Left ventricle myocardium inferior (tissue), 1 donor: Measurements from ENCODE around the gene HNRNPR. TPM values are rescaled to one million over a fixed set of nuclear protein-coding genes. Genes with fewer than 3 reads are reported as not detected.

Source experiments
- DNase-seq: peaks from one replicate; pipeline ENCODE4 v3.0.0-alpha.2; 2020
- H3K27ac ChIP-seq: fragments of 200-600 bp; replicated peaks from 2 replicates; pipeline ENCODE4 v1.8.0; 2021
- H3K27me3 ChIP-seq: fragments of 200-600 bp; 2 replicates; pipeline ENCODE4 v1.8.0; 2021; ENCODE audit warnings: low read depth
- H3K36me3 ChIP-seq: fragments of 200-600 bp; 2 replicates; pipeline ENCODE4 v1.8.0; 2021
- H3K4me1 ChIP-seq: fragments of 200-600 bp; 2 replicates; pipeline ENCODE4 v1.8.0; 2021
- H3K4me3 ChIP-seq: fragments of 200-600 bp; 2 replicates; pipeline ENCODE4 v1.8.0; 2021; ENCODE audit warnings: mild to moderate bottlenecking, moderate library complexity
- H3K9me3 ChIP-seq: fragments of 200-600 bp; replicated peaks from 2 replicates; pipeline ENCODE4 v1.8.0; 2021
- intact Hi-C: fragments of 100-400 bp; cut with micrococcal nuclease; formaldehyde crosslinking; loops from one replicate; pipeline ENCODE4 v1.11.0; 2022
- total RNA-seq: library from RNA; stranded (reverse); fragmentation: NEBNext Ultra II Directional; extraction: Animal tissue kit (Norgen Biotek cat#: 25700); gene quantifications from one replicate; pipeline ENCODE4 v1.2.1, GENCODE V29; 2021
- TF ChIP-seq, protein P1 (sequence below): fragments of 200-600 bp; IDR thresholded peaks from 2 replicates; pipeline ENCODE4 v1.8.0; 2021; ENCODE audit warnings: antibody characterized with exemption, mild to moderate bottlenecking, borderline replicate concordance
- donor health status: DM: no; HTN: yes; CAD: no; lungs with severe emphysema.

The HNRNPR gene
- total RNA-seq, 1 donor from 2014 or later, result 54.6 TPM

DNA sequence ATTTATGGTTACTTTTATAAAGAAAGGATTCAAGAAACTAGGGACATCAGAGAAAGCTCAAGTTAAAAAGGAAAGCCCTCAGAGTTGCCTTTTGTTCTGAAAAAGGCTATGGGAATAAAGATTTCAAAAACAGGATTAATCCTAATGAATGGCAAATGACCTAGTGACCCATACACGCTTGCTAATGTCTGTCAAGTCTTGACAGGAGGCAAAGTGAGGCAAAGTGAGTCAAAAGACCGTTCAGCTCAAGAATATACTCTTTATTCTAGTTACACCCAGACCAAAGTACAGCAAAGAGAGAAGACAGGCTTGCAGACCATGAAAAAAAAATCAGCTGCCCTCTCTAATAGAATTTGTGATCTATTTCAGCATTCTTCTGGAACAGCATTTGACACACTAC lies 22.1 kb upstream of the HNRNPR start:
- no peak for DNase-seq
- H3K4me3 ChIP-seq, result peak overlapping the region; percentile 88
- intact Hi-C loops, result no loop called here
- no peak overlapping the region for H3K27ac ChIP-seq
- peaks cover 61% of the 10 kb centered on the region for H3K36me3 ChIP-seq
- TF ChIP-seq, protein P1, sequence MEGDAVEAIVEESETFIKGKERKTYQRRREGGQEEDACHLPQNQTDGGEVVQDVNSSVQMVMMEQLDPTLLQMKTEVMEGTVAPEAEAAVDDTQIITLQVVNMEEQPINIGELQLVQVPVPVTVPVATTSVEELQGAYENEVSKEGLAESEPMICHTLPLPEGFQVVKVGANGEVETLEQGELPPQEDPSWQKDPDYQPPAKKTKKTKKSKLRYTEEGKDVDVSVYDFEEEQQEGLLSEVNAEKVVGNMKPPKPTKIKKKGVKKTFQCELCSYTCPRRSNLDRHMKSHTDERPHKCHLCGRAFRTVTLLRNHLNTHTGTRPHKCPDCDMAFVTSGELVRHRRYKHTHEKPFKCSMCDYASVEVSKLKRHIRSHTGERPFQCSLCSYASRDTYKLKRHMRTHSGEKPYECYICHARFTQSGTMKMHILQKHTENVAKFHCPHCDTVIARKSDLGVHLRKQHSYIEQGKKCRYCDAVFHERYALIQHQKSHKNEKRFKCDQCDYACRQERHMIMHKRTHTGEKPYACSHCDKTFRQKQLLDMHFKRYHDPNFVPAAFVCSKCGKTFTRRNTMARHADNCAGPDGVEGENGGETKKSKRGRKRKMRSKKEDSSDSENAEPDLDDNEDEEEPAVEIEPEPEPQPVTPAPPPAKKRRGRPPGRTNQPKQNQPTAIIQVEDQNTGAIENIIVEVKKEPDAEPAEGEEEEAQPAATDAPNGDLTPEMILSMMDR, result no peak
- peaks cover 56% of the 10 kb centered on the region for H3K9me3 ChIP-seq
- no peaks in the 10 kb centered on the region for H3K27me3 ChIP-seq
- H3K4me1 ChIP-seq, result peaks cover 46% of the 10 kb centered on the region

DNA sequence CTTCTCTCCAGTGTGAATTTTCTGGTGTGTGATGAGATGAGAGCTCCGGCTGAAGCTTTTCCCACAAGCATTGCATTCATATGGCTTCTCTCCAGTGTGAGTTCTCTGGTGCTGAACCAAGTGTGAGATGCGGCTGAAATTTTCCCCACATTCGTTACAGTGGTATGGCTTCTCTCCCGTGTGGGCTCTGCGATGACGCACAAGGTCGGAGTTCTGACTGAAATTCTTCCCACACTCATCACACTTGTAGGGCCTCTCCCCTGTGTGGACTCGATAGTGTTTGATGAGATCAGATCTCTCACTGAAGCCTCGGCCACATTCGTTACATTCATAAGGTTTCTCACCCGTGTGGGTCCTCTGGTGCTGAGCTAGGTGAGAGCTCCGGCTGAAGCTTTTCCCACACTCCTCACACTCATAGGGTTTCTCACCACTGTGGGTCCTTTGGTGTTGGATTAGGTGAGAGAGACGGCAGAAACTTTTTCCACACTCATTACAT lies 18.2 kb upstream of the HNRNPR start:
- no peak overlapping the region for H3K4me3 ChIP-seq
- peaks cover 91% of the 10 kb centered on the region for H3K36me3 ChIP-seq
- no peak overlapping the region for H3K27ac ChIP-seq
- no peak for DNase-seq
- H3K4me1 ChIP-seq, result peaks cover 20% of the 10 kb centered on the region
- intact Hi-C loops, result no loop called here
- peaks cover 84% of the 10 kb centered on the region for H3K9me3 ChIP-seq
- TF ChIP-seq, protein P1, result no peak
- no peaks in the 10 kb centered on the region for H3K27me3 ChIP-seq

DNA sequence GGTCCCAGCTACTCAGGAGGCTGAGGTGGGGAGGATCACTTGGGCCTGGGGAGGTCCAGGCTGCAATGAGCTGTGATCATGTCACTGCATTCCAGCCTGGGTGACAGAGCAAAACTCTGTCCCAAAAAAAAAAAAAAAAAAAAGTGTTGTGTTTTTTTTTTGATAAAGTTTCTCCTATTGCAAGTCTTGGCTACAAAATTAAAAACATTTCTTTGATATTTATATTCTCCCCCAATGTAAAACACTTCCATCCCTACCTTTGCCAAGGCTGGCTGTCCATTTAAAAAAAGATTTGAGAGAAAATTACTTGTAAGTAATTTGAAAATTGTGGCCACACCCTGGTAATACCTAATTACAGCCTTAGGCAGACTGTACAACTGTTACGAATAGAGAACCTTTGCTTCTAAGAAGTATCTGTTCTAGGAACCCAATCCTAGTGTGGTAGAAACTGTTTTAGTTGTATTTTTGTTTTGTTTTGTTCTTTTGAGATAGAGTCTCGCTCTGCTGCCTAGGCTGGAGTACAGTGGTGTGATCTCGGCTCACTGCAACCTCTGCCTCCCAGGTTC lies 14.3 kb upstream of the HNRNPR start:
- no peak for DNase-seq
- no peaks in the 10 kb centered on the region for H3K27me3 ChIP-seq
- intact Hi-C loops, result no loop called here
- TF ChIP-seq, protein P1, result no peak
- peaks cover 50% of the 10 kb centered on the region for H3K9me3 ChIP-seq
- no peak overlapping the region for H3K4me3 ChIP-seq
- H3K27ac ChIP-seq, result peak overlapping the region; percentile 56
- peaks cover 16% of the 10 kb centered on the region for H3K4me1 ChIP-seq
- peaks cover 53% of the 10 kb centered on the region for H3K36me3 ChIP-seq

DNA sequence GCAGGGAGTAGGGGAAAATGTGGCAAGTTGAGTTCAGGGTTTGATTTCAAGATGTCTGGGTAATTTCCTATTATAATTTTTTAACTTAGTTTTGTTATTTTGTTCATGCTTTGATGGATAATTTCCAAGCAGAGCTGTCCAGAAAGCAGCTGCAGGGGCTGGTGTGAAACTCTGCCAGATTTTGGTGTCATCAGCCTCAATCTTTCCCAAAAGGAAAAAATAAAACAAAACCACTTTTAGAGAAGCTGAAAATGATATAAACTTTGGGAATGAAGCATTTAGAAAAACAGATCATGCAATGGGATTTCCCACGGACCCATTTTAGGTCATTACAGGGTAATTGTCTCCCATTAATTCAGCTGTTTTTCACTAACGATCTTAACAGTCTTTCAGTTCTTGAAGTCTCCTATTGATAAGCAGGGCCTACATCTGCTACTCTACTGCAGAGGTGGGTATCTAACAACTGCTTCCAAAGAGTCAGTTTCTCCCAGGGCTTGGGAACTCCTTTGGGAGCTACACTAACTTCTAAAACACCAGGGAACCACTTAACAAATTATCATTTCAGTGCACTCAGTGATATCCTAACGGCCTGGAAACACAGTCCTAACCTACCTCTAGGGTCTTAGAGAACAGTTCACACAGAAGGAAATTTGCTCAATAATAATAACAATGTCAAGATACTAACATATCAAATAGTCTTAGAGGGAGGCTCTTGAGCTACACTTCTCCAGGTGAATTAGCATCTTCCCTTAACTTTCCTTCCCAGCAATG lies 13.2 kb upstream of the HNRNPR start:
- peak overlapping the region; percentile 56 for H3K27ac ChIP-seq
- intact Hi-C loops, result no loop called here
- H3K36me3 ChIP-seq, result peaks cover 42% of the 10 kb centered on the region
- peaks cover 16% of the 10 kb centered on the region for H3K4me1 ChIP-seq
- H3K4me3 ChIP-seq, result no peak overlapping the region
- H3K9me3 ChIP-seq, result peaks cover 40% of the 10 kb centered on the region
- no peaks in the 10 kb centered on the region for H3K27me3 ChIP-seq
- no peak for DNase-seq
- TF ChIP-seq, protein P1, result no peak

DNA sequence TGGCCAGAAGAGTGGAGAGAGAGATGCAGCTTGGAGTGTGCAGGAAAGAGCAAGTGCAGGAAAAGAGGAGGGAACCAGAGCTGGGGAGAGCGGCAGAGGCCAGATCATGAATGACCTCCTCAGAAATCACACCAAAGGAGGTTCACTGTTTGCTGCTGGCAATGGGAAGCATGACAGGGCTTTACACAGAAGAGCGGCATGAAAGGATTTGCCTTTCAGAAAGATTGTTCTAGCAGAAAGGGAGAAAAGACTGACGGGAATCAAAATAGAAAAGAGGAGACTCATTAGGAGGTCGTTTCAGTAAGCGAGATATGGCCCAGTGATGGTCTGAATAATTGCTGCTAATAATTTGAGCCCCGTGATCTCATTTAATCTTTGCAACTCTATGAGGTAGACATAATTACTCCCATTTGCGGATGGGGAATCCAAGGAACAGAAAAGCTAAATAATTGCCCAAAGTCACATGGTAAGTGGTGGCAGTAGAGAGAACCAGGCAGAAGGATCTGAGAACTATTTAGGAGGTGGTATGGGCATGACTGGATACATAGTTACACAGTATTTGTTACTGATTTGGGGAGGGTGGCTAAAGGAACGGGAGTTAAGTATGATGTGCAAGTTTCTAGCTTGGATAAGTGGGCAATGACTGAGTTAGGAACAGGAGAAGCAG lies 12.5 kb upstream of the HNRNPR start:
- Histone ChIP-seq H3K36me3 (peaks cover 35% of the 10 kb centered on the region), H3K4me1 (peaks cover 16% of the 10 kb centered on the region), H3K27me3 (no peaks in the 10 kb centered on the region), H3K9me3 (peaks cover 32% of the 10 kb centered on the region), H3K27ac (peak overlapping the region; percentile 56), H3K4me3 (no peak overlapping the region)
- TF ChIP-seq, protein P1, result no peak
- DNase-seq, result no peak
- intact Hi-C loops, result no loop called here
